GM19099 (cell line): ENCODE data around the gene IGFBP6.
A peak's percentile ranks its signal among the peaks of the same experiment; 100 is the strongest.

Source experiments
- POLR2A ChIP-seq: IDR thresholded peaks from 3 replicates; pipeline ENCODE4 v1.6.1; 2011; ENCODE audit warnings: low read depth; ENCODE audit not compliant: insufficient read length; ENCODE audit errors: extremely low read depth

The IGFBP6 gene

GRCh38 chr12:53073881-53074280 lies 23.6 kb upstream of the IGFBP6 start:
- TF ChIP-seq POLR2A: no peak

- no peak for TF ChIP-seq POLR2A
Observed at GRCh38 chr12:53074283-53074998, 23.0 kb upstream of the IGFBP6 start.

GRCh38 chr12:53074999-53075370 lies 22.5 kb upstream of the IGFBP6 start:
- no peak for TF ChIP-seq POLR2A

DNA sequence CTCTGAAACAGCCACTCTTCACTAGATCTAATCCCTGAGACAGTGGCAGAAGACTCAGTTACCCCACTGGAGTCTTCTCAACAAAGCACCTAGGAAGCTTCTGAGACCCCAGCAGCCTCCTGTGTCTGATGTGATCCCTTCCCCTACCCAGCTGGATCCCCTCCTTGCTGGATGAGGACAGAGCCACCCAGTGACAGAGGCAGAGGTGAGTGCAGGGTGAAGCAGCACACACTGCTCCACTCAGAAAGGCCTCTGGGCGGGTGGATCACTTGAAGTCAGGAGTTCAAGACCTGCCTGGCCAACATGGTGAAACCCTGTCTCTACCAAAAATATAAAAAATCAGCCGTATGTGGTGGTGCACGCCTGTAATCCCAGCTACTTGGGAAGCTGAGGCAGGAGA lies 21.0 kb upstream of the IGFBP6 start:
- TF ChIP-seq POLR2A: no peak

- no peak for TF ChIP-seq POLR2A
Observed at GRCh38 chr12:53077030-53077429, 20.4 kb upstream of the IGFBP6 start.

- no peak for TF ChIP-seq POLR2A
Observed at GRCh38 chr12:53078425-53079225, 18.8 kb upstream of the IGFBP6 start.

DNA sequence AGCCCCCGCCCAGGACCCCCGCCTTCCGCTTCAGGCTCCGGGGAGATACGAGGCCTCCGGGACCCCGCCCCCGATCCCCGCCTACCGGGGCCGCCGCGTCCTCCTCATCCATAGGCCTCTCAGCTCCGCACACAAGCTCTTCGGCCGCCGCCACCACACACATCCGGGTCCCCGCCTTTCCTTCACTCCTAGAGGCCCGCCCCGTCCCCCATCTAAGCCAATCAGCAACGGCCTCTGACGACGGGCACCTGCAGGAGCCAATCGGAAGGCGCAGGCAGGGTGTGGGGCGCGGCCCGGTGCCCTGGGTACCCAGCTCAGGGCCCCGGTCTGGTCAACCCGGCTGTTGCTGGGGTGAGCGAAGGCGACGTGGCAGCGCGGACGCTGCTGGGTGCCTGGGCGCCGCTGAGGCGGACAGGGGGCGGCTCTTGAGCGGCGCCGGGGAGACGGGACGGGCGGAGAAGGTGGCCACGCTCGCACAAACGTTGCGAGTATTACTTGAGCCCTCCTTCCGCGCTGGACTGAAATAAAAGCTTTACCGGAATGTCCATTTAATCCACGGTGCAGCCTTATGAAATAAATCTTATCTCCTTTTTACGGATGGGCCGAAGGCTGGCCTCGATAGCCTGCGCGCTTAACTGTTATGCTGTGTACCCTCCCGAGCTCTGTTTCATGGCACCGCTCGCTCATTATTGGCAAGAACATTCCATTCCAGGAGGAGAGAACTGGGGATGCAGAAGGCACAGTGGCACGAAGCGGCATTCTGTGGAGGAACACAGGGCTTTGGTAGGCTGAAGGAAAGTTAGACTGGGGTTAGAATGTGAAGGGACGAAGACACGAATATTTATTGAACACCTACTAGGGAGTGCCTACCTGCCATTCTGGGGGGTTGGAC lies 18.0 kb upstream of the IGFBP6 start, which contains the start of gene SPRYD3:
TSS of gene SPRYD3 (minus strand) at position 165 of the 892 bp plus-strand sequence. CDS start at position 108, 57 bp downstream.
- peak; percentile 96 for TF ChIP-seq POLR2A

- TF ChIP-seq POLR2A: no peak
Observed at GRCh38 chr12:53082637-53083175, 14.8 kb upstream of the IGFBP6 start.

DNA sequence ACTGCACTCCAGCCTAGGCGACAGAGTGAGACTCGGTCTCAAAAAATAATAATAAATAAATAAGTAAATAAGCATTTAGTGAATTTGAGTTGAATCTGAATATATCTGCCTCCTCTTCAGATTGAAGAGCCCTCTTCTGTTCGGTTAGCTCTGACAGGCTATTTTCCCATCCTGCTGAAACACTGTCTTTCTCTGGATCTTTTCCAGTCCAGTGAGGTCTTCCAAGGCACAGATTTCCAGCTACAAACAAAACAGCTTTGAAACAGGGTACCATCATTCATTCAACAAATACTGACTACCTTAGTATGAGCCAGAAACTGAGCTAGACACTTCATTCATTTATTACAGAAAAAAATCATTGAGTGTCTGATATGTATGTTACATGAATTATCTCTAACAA lies 11.1 kb upstream of the IGFBP6 start:
- TF ChIP-seq POLR2A: no peak

DNA sequence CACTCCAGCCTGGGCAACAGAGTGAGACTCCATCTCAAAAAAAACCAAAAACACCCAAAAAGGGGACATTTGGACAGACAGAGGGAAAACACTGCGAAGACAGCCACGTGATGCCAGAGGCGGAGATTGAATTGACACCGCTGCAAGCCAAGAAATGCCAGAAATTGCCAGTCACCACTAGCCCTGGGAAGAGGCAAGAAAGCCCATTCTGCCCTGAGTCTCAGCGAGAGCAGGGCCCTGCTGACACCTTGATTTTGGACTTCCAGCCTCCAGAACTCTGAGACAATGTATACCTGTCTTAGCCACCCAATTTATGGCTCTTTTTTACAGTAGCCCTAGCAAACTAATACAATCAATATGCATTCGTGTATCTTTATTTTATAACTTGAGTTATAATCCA lies 7.4 kb upstream of the IGFBP6 start:
- TF ChIP-seq POLR2A: no peak

GRCh38 chr12:53090554-53090953 lies 6.9 kb upstream of the IGFBP6 start:
- no peak for TF ChIP-seq POLR2A

DNA sequence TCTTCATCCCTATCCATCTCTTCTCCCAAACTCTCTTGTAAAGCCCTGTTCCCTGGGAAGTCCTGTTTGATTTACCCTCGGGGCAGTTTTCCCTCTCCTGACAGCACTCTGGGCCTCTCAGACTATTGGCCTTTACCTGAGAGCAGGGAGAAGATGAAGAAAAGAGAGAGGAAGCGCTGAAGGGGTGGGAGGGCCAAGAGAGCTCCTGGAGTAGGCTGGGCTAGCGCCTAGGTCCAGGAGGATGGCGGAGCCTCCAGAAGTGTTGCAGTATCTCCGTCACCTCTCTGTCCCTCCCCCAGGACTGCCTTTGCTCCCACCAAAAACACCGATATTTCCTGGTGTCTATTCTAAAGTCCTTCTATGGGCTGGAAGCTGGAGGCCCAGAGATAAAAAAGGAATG lies 5.7 kb upstream of the IGFBP6 start:
- TF ChIP-seq POLR2A: no peak

- no peak for TF ChIP-seq POLR2A
Observed at GRCh38 chr12:53093777-53094393, 3.6 kb upstream of the IGFBP6 start.

- no peak for TF ChIP-seq POLR2A
Observed at GRCh38 chr12:53094394-53094787, 3.1 kb upstream of the IGFBP6 start.
